DMS114 treated with DMSO at 0.1 percent for 48 hours (cell line): ENCODE results near the gene RAB29.
"Not testable (repeated sequence)": the region's sequence is repeated elsewhere in the genome, so short reads cannot be mapped to it uniquely, and the experiment has no call there.

Experiments
- DNase-seq: peaks from one replicate; lab custom pipeline; 2025; ENCODE audit not compliant: unreplicated experiment; lab: John Stamatoyannopoulos, UW

Gene RAB29

DNA sequence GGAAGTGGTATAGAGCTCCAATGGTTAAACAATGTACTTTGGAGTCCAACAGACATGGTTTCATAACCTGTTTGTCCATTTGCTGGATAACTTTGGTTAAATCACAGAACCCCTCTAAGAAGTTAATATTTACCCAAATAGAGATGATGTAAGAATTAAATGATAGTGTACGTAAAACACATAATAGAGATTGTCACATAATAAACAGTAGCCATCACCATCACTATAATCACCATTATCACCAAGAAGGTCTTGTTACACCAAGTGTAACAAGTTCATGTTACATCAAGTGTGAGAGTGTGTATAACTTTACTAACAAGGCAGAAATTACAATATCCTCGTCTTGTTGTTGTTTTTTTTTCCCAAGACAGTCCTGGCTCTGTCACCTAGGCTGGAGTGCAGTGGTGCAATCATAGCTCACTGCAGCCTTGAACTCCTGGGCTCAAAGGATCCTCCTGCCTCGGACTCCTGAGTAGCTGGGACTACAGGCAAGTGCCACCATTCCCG lies 48.6 kb downstream of the RAB29 start:
- no peak for DNase-seq

GRCh38 chr1:205725514-205725913 lies 49.8 kb downstream of the RAB29 start:
- no peak for DNase-seq

DNA sequence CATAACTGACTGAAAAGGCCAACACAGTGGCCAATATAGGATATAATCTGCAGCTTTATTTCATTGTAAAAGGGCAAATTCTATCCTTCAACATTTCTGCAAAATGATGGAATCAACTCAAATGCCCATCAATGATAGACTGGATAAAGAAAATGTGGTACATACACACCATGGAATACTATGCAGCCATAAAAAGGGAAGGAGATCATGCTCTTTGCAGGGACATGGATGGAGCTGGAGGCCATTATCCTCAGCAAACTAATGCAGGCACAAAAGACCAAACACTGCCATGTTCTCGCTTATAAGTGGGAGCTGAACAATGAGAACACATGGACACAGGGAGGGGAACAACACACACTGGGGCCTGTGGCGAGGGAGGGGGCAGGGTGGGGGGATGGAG lies 54.5 kb downstream of the RAB29 start:
- DNase-seq = not testable (repeated sequence)

GRCh38 chr1:205719762-205720161 lies 55.5 kb downstream of the RAB29 start:
- DNase-seq = no peak

DNA sequence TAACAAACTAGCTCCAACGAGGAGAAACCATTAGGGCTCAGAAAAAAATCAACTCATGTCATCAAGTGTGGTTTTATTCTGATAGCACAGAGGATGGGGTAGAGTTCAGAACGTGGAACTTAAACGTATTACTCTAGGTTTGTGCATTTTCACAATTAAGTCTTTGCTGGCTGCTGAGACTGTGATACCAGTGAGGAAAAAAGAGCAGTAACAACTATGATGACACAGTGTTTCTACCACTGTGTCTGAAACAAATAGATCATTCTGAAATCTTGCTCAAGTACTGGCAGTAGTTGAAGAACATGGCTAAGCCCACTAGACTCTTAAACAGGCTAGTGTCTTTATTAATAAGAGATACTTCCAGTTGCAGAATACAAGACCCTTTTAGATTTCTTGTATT lies 56.3 kb downstream of the RAB29 start:
- no peak for DNase-seq
